GM12801 (cell line): ENCODE measurements around the gene TSR2.

ENCODE experiments used
- CTCF ChIP-seq: IDR thresholded peaks from one replicate; pipeline ENCODE4 v1.5.1; 2011; ENCODE audit warnings: control low read depth; ENCODE audit not compliant: insufficient read length; ENCODE audit errors: extremely low read depth

Gene TSR2

DNA sequence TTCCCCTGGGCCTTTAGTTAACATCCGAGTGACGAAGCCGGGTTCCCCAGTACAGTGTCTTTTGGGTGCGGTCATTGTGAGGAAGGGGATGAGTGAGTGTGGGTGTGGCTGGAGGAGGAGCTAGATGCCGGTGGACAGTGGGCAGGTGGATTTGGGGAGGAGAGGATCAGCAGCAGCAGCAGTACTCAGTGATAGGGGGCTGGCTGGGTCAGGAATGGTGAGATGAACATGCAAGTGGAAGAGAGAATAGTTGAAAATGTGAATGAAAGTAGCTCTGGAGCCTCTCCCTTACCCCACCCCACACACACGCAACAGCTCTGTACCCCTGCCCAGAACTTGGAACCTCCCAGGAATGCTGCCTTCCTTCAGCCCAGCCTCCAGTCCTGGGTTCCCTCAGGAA, 4.5 kb downstream of the TSR2 start:
- no peak for TF ChIP-seq CTCF

- no peak for TF ChIP-seq CTCF
These were observed 5.9 kb downstream of the TSR2 start for GRCh38 chrX:54446084-54446483.

DNA sequence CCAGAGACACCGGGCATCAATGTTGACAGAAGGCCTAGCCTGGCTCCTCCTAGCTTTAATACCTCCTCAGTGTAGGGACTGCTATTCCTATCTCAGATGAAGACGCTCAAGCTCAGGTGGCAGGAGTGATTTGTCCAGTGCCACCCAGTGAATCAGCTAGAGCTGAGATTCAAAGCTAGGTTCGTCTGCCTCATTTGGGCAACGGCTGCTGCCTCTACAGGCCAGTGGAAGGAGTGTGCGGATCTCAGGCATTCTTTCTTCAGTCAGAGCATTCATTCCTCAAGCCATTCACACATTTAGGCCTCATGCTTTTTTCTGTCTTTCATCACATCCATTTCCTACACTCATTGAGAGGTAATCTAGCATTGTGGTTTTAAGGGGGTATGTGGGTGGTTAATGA, 7.3 kb downstream of the TSR2 start:
- TF ChIP-seq CTCF = no peak

DNA sequence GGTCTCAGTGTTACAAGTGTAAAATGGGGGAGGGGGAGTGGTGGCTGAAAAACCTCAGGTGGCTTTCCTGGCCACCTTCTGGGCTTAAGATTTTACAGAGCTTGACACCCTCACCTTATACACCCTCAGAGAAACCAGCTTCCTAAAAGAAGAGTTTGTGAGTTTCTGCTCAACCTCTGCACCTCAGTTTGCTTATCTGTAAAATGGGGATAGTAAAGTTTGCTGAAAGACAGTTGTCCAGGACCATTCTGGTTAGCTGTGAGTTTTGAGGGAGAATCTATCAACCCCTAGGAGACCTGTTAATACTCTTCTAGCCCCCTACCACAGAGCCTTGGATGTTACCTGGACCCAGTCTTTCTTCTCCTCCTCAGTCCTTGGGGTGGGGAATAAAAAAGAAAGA, 9.7 kb downstream of the TSR2 start:
- TF ChIP-seq CTCF = no peak

- TF ChIP-seq CTCF = no peak
These were observed 12.7 kb downstream of the TSR2 start for GRCh38 chrX:54452920-54453319.

DNA sequence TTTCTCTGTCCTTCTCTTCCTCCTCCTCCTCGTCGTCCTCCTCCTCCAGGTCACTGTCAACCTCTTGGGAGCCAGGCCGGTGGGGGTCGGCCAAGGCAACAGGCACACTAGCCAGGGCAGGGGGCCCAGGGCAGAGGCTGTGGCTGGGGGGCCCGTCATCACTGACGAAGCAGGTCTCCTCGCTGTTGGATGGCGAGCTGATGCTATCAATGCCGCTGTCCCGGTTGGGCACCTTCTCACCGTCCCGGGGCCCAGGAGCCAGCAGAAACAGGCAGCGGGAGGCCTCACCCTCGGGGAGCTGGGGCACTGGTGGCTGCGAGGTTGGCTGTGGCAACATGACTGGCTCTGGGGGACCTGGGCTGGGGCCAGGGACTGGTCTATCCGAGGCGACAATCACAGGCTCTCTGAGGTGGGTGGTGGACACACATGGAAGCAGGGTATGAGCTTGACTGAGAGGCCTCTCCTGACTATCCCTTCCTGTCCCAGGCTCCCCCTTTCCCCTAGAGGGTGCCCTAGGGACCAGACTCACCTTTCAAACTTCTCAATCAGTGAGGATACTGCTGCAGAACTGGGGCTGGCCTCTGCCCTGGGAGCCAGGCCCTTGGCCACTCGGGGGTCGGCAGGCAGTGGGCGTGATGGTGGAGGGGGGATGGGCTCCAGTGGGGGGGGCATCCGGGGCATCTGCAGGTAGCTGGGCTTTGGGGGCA, 30.0 kb downstream of the TSR2 start:
- TF ChIP-seq CTCF = no peak

DNA sequence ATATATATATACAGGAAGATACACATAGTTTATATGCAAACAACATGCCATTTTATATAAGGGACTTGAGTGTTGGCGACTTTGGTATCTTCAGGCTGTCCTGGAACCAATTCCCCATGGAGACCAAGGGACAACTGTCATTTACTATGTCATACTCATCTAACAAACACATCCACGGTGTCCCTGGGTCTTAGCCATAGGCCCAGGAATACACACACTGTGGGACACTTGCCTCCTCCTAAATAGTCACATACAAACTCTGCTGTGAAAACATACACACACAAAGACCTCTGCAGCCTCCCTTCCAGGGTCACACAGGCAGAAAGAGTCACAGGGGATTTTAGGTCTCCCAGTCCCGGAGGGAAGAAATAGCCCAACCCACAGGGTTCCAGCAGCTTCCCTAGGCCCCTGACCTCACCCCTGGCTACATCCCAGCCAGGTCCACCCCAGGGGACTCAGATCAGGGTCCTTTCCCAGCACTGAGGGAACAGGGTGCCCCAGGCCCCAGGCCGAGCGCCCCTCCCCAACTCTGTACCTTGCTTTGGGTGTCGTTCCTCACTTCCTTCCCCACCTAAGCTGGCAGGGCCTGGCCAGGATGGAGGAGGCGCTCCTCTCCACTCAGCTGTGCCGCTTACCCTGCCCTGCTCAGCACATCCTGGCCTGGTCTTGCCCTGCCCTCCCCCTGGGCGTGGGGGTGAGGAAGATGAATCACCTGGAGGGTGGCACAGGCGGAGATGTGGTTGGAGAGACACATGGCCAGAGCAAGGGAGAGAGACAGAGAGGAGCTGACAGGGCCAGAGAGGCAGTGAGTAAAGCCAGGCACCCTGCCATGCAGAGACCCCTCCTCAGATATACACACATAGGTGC, 34.0 kb downstream of the TSR2 start:
- TF ChIP-seq CTCF = no peak
